Heart left ventricle (tissue), 16 donors: ENCODE results near the gene PCSK5. TPM values are rescaled to one million over a fixed set of nuclear protein-coding genes. Genes with fewer than 3 reads are reported as not detected.
A peak's percentile ranks its signal among the peaks of the same experiment; 100 is the strongest.
"Not testable (repeated sequence)": the region's sequence is repeated elsewhere in the genome, so short reads cannot be mapped to it uniquely, and the experiment has no call there.

Experiments
- ATAC-seq, 4 donors: fragments of 200-7000 bp; cut with Tn5 transposase; one replicate each; pipeline ENCODE4 v1.9.1; 2020 to 2022; ENCODE audit warnings: moderate library complexity in 4 of 4, mild to moderate bottlenecking in 3 of 4, moderate number of reproducible peaks in 1 of 4
- DNase-seq, 5 donors: peaks; one replicate each; pipeline ENCODE4 v3.0.0-alpha.2; 2020
- H3K27ac ChIP-seq, 12 donors: fragments of 200-600 bp; sonication (generic) in 4 of 12; one replicate each; pipeline versions ENCODE4 v1.5.0 to v1.8.0; 2016 to 2022; ENCODE audit warnings: mild to moderate bottlenecking in 2 of 12
- H3K27me3 ChIP-seq, 9 donors: fragments of 200-600 bp; sonication (generic) in 2 of 9; one replicate each; pipeline versions ENCODE4 v1.5.1 to v1.8.0; 2016 to 2022; ENCODE audit warnings: mild to moderate bottlenecking in 3 of 9
- H3K36me3 ChIP-seq, 9 donors: fragments of 200-600 bp; sonication (generic) in 2 of 9; one replicate each; pipeline versions ENCODE4 v1.5.0 to v1.8.0; 2018 to 2022; ENCODE audit warnings: mild to moderate bottlenecking in 2 of 9
- H3K4me1 ChIP-seq, 12 donors: fragments of 200-600 bp; sonication (generic) in 4 of 12; one replicate each; pipeline versions ENCODE4 v1.5.0 to v1.8.0; 2016 to 2022; ENCODE audit warnings: mild to moderate bottlenecking in 3 of 12
- H3K4me3 ChIP-seq, 12 donors: fragments of 200-600 bp; sonication (generic) in 4 of 12; one replicate each; pipeline versions ENCODE4 v1.5.0 to v1.8.0; 2017 to 2022; ENCODE audit warnings: mild to moderate bottlenecking in 9 of 12, moderate library complexity in 4 of 12
- H3K9me3 ChIP-seq, 12 donors: fragments of 200-600 bp; sonication (generic) in 4 of 12; one replicate each; pipeline versions ENCODE4 v1.5.0 to v1.8.0; 2016 to 2022; ENCODE audit warnings: mild to moderate bottlenecking in 1 of 12
- POLR2A ChIP-seq, 2 donors: fragments of 450-650 bp; IDR thresholded peaks; one replicate each; pipeline ENCODE4 v1.6.1; 2017; ENCODE audit warnings: antibody characterized with exemption in 2 of 2, mild to moderate bottlenecking in 2 of 2, moderate library complexity in 2 of 2
- WGBS, 4 donors: extraction: QIAGEN DNeasy Blood & Tissue Kit in 2 of 4; methylation state at CpG; one replicate each; pipeline versions ENCODE4 v1.1.5 to v1.1.7; 2013 to 2018; 5-methylcytosine and 5-hydroxymethylcytosine counted together
- intact Hi-C, 10 donors: fragments of 100-400 bp; cut with DNase I; formaldehyde crosslinking; loops; one replicate each; pipeline versions ENCODE4 v1.11.1 to v1.14.2; 2022
- polyA plus RNA-seq, 2 donors: library from polyadenylated mRNA; stranded (reverse); fragments of 200-250 nt; gene quantifications; one replicate each; pipeline ENCODE4 v1.2.3, GENCODE V29; 2013
- total RNA-seq, 9 donors: library from RNA; depleted of rRNA in 2 of 9; stranded (reverse); fragments of >200 nt in 2 of 9; fragmentation: NEBNext Ultra II Directional in 3 of 9; extraction: Animal tissue kit (Norgen Biotek cat#: 25700) in 3 of 9; gene quantifications; one replicate each; pipeline versions ENCODE4 v1.1.0 to v1.2.4, GENCODE V29; 2016 to 2023
- TF ChIP-seq, protein P1 (sequence below), 12 donors: fragments of 200-600 bp; sonication (generic) in 4 of 12; IDR thresholded peaks; one replicate each; pipeline versions ENCODE4 v1.5.0 to v1.8.0; 2018 to 2022; ENCODE audit warnings: antibody characterized with exemption in 12 of 12, mild to moderate bottlenecking in 5 of 12
- donor health status: ischemic (EF 13 %, LVEDD 7.1; RV severe dilation, severe dysfunction).
- donor health status: healthy with polysubstance abuse.
- donor health status: DM: no; HTN: yes; CAD: no.
- donor health status: DM: no; HTN: no; CAD: no.
- donor health status: ischemic (EF 25% LVEDD 6.9; RV normal size, moderate dysfunction).
- donor health status: ischemic (EF 25% LVEDD 5.7; RV mildly dilated, moderate dysfunction).
- donor health status: healthy.
- donor health status: DM: yes; HTN: yes; CAD: no.
- donor health status: ischemic (EF 35%, LVEDD 5.7; RV mildly dilated, moderate dysfunction).
- donor health status: nonischemic (EF 11% LVEDD 7.7; RV severe dilation, severe dysfunction).
- donor health status: DM: yes; HTN: yes; CAD: no.
- donor health status: PGD.
- donor health status: ischemic (EF 29% LVEDD 5.4; RV normal size, mild dysfunction).
- donor health status: nonischemic (EF 23%, LVEDD 6.1; RV moderate dilation, normal function).

PCSK5 gene
- total and polyA plus RNA-seq, 11 donors: 1.3 to 13.6 (median 5.9) TPM

DNA sequence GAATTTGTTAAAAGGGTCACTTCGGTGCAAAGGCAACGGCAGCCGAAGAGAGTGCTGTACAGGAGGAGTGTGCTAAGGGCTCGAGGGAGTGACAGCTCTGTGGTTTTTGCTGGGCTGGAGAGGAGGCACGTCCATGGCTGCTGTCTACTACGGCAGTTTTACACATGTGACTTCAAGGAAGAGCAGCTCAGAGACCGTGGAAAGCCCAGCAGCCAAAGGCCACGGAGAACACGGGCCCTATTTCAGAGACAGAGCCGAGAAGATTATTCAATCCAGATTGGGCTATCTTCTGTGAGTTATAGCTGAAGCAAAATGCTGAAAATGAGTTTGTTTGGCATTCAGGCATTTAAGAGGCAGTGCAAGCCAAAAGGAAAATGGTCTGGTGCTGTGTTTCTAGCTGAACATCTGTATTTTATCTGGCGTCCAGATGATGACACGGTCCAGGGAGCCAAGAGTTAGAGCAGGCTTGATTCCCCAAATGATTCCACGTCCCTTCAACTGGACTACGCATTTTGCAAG, 407.3 kb downstream of the PCSK5 start:
- DNase-seq (peak in 4 of 5 donors; percentile 25 to 50 (median 34)), ATAC-seq (peak; percentile 67 to 85 (median 80))
- intact Hi-C loops: loop anchor here in 6 of 10 donors (5.0 to 10.0 kb wide), 4 partner anchors 75 to 1103 kb away; partner anchors contain the start of gene PCSK5 (in 1 of the 6)
- no peaks in the 10 kb centered on the region for H3K36me3 ChIP-seq
- no peak for TF ChIP-seq POLR2A (IDR thresholded peaks at IDR 0.05)
- TF ChIP-seq, protein P1, sequence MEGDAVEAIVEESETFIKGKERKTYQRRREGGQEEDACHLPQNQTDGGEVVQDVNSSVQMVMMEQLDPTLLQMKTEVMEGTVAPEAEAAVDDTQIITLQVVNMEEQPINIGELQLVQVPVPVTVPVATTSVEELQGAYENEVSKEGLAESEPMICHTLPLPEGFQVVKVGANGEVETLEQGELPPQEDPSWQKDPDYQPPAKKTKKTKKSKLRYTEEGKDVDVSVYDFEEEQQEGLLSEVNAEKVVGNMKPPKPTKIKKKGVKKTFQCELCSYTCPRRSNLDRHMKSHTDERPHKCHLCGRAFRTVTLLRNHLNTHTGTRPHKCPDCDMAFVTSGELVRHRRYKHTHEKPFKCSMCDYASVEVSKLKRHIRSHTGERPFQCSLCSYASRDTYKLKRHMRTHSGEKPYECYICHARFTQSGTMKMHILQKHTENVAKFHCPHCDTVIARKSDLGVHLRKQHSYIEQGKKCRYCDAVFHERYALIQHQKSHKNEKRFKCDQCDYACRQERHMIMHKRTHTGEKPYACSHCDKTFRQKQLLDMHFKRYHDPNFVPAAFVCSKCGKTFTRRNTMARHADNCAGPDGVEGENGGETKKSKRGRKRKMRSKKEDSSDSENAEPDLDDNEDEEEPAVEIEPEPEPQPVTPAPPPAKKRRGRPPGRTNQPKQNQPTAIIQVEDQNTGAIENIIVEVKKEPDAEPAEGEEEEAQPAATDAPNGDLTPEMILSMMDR (IDR thresholded peaks at IDR 0.05): no peak
- peak overlapping the region in 7 of 12 donors; percentile 3 to 31 (median 10) for H3K4me3 ChIP-seq
- H3K9me3 ChIP-seq: no peaks in the 10 kb centered on the region
- H3K4me1 ChIP-seq: peaks cover 0 to 14% (median 0%) of the 10 kb centered on the region in 12 donors
- H3K27ac ChIP-seq: peak overlapping the region in 10 of 12 donors; percentile 24 to 61 (median 47)
- H3K27me3 ChIP-seq: no peaks in the 10 kb centered on the region
- WGBS, 4 donors: 45 to 54% (median 53%) methylated on average over 14 of the region's 14 CpGs

DNA sequence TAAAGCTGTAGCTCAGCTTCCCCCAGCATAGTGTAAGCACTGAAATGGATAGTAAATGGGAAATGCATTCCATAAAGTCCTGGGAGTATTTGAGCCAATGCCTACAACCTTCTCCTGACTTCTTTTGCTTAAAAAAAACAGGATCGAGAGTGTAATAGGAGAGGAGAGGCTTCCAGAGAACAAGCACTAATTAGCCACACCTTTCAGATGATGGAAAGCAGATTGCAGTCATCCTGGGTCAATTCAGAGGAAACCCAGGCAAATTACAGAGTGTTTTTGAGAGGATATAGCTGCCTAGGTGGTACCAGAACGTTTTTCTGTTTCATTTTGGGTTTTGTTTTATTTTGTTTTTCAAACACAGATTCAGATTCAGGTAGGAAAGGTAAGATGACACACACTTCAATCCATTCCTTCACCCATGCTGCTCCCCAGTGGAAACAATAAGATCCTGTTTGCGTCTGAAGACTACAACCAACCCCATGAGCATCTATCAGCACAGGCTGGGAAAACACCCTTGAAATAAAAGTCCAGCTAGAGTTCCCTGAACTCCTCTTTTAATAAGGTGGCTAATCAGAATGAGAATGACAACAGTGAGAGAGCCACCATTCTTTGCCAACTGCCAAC, 408.2 kb downstream of the PCSK5 start:
- Histone ChIP-seq H3K4me3 (peak overlapping the region in 3 of 12 donors; percentile 5 to 25 (median 11)), H3K9me3 (no peaks in the 10 kb centered on the region), H3K27me3 (peaks cover 0 to under 1% (median 0%) of the 10 kb centered on the region in 9 donors), H3K36me3 (no peaks in the 10 kb centered on the region), H3K27ac (peak overlapping the region in 6 of 12 donors; percentile 15 to 61 (median 52)), H3K4me1 (peaks cover 0 to 14% (median 0%) of the 10 kb centered on the region in 12 donors)
- ATAC-seq: peak in 3 of 4 donors; percentile 16 to 19 (median 18)
- intact Hi-C loops: loop anchor here in 6 of 10 donors (5.0 to 10.0 kb wide), 4 partner anchors 76 to 1104 kb away; partner anchors contain the start of gene PCSK5 (in 1 of the 6)
- no peak for TF ChIP-seq POLR2A (IDR thresholded peaks at IDR 0.05)
- TF ChIP-seq, protein P1 (IDR thresholded peaks at IDR 0.05): no peak
- WGBS, 4 donors: 34 to 48% (median 41%) methylated on average over 3 of the region's 3 CpGs
- DNase-seq: no peak

GRCh38 chr9:76302543-76302942, 412.1 kb downstream of the PCSK5 start:
- no peak for ATAC-seq
- H3K27me3 ChIP-seq: peaks cover 0 to 6% (median 0%) of the 10 kb centered on the region in 9 donors
- no peak for TF ChIP-seq POLR2A (IDR thresholded peaks at IDR 0.05)
- TF ChIP-seq, protein P1 (IDR thresholded peaks at IDR 0.05): no peak

DNA sequence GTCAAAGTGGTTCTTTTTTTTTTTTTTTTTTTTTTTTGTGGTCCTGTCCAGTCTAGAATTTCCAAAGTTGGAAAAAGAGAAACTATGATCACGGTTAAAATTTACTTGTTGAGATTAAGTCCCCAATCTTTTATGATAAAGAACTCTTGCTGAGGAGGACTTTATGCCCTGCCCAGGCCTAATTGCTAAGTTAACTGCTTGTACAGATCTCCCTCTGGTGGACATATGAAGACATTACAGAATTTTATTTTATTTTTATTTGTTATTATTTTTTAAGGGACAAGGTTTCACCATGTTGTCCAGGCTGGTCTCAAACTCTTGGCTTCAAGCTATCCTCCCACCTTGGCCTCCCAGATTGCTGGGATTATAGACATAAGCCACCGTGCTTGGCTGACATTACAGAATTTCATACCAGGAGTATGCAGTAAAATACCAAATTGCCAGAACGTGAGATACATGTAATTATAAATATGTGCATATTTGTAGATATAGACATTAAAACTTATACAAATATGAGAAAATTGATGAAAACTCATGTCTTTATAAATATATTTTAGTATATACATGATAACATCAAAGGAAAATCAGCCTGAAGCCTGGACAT, 412.6 kb downstream of the PCSK5 start:
- no peak for DNase-seq
- no peak overlapping the region for H3K4me3 ChIP-seq
- H3K9me3 ChIP-seq: no peaks in the 10 kb centered on the region
- peaks cover 0 to 10% (median 0%) of the 10 kb centered on the region in 12 donors for H3K4me1 ChIP-seq
- intact Hi-C loops: loop anchor here (2.0 to 10.0 kb wide), 14 partner anchors 81 to 1108 kb away; partner anchors contain the start of gene PCSK5 (in 1 of the 10)
- no peaks in the 10 kb centered on the region for H3K36me3 ChIP-seq
- peaks cover 0 to 6% (median 0%) of the 10 kb centered on the region in 9 donors for H3K27me3 ChIP-seq
- TF ChIP-seq POLR2A (IDR thresholded peaks at IDR 0.05): no peak
- TF ChIP-seq, protein P1 (IDR thresholded peaks at IDR 0.05): peak; percentile 57 to 80 (median 72)
- peak in 2 of 4 donors; percentile 50 to 53 for ATAC-seq
- H3K27ac ChIP-seq: no peak overlapping the region
- 18 to 25% (median 23%) methylated on average over 3 of the region's 3 CpGs for WGBS, 4 donors

More at GRCh38 chr9:76302543-76302942, 412.1 kb downstream of the PCSK5 start:
- Histone ChIP-seq H3K36me3 (no peaks in the 10 kb centered on the region), H3K27ac (no peak overlapping the region), H3K9me3 (no peaks in the 10 kb centered on the region), H3K4me3 (no peak overlapping the region), H3K4me1 (peaks cover 0 to 10% (median 0%) of the 10 kb centered on the region in 12 donors)
- intact Hi-C loops: loop anchor here (2.0 to 10.0 kb wide), 14 partner anchors 80 to 1108 kb away; partner anchors contain the start of gene PCSK5 (in 1 of the 10)
- 80 to 83% (median 83%) methylated on average over 3 of the region's 3 CpGs for WGBS, 4 donors
- DNase-seq: no peak

- not testable (repeated sequence) for H3K36me3 ChIP-seq, H3K27me3 ChIP-seq, H3K27ac ChIP-seq, DNase-seq, H3K4me3 ChIP-seq, H3K4me1 ChIP-seq, H3K9me3 ChIP-seq, ATAC-seq
- 24 to 44% (median 32%) methylated on average over 6 of the region's 7 CpGs for WGBS, 4 donors
- intact Hi-C loops: loop anchor here in 5 of 10 donors (10.0 kb wide), 6 partner anchors 412 to 1112 kb away; partner anchors contain the start of gene PCSK5 (in 1 of the 5)
These were observed 416.6 kb downstream of the PCSK5 start for GRCh38 chr9:76307047-76307446.
